ENCODE data around the gene KCNAB1. TPM values are rescaled to one million over a fixed set of nuclear protein-coding genes. Genes with fewer than 3 reads are reported as not detected.
A peak's percentile ranks its signal among the peaks of the same experiment; 100 is the strongest.

Gene KCNAB1
- total and polyA plus RNA-seq, 2 donors (not counting 3 experiments of a cell fraction or from before 2014, with no cell fraction given) = 0.21 TPM; not detected in 1

- no peak for FAIRE-seq
- TF ChIP-seq EZH2 (IDR thresholded peaks at IDR 0.05; ENCODE audit: borderline replicate concordance, low read depth, low read length, severe bottlenecking) (no peak), POLR2A (IDR thresholded peaks at IDR 0.05; ENCODE audit: low read depth, low read length) (no peak)
- no peaks in the 10 kb centered on the region for H3K9me1 ChIP-seq (replicated peaks; ENCODE audit: control insufficient read depth, extremely low read depth, insufficient read depth, low read length)
- H3K4me1 ChIP-seq (ENCODE audit: control insufficient read depth, extremely low read depth, insufficient read depth, low read length) = no peaks in the 10 kb centered on the region
- H3K9ac ChIP-seq (replicated peaks; ENCODE audit: extremely low read depth, insufficient read depth, low read length) = no peak overlapping the region
- no peaks in the 10 kb centered on the region for H3K79me2 ChIP-seq (ENCODE audit: control insufficient read depth, insufficient read depth, low read length)
- no peak overlapping the region for H3K4me2 ChIP-seq (ENCODE audit: insufficient read depth, low read length)
- ChIA-PET CTCF (interaction anchor here (1.2 to 9.3 kb wide), 20 partner anchors 14 to 756 kb away, joined by 3 to 424 read pairs (median 10); no protein-coding TSS in a partner anchor), POLR2A (no interaction called here)
- no peak overlapping the region for H3K27ac ChIP-seq (ENCODE audit: insufficient read depth, low read depth, low read length)
- H3K27me3 ChIP-seq (ENCODE audit: control insufficient read depth in 2 of 2, insufficient read depth in 2 of 2, low read length in 2 of 2) = no peaks in the 10 kb centered on the region
- intact Hi-C loops (cut with micrococcal nuclease) = loop anchor here (5.0 kb wide), 1 partner anchor 756 kb away; no protein-coding TSS in a partner anchor
- no peaks in the 10 kb centered on the region for H3K36me3 ChIP-seq (ENCODE audit: control insufficient read depth in 2 of 2, extremely low read depth in 1 of 2, insufficient read depth in 2 of 2, low read length in 2 of 2)
- no peak for DNase-seq (ENCODE audit: low read depth, low spot score)
- BruUV-seq (replicated peaks) = no TSS peak
- H2AFZ ChIP-seq (ENCODE audit: low read depth, low read length) = no peak overlapping the region
- H3K4me3 ChIP-seq (replicated peaks in 1 of 3; ENCODE audit: insufficient read depth in 1 of 3, low read depth in 1 of 3, low read length in 3 of 3) = no peak overlapping the region
- no peaks in the 10 kb centered on the region for H3K9me3 ChIP-seq (replicated peaks; ENCODE audit: control insufficient read depth, insufficient read depth, low read length)
- H4K20me1 ChIP-seq (replicated peaks; ENCODE audit: control insufficient read depth, extremely low read depth, insufficient read depth, low read length) = no peaks in the 10 kb centered on the region
- dilution Hi-C loops (cut with MboI; ENCODE audit: extremely low pct_ligation_motif_present, low sequenced_read_pairs) = no loop called here
Measured at GRCh38 chr3:156381253-156381652, 260.9 kb downstream of the KCNAB1 start.

GRCh38 chr3:156382458-156383346, 262.3 kb downstream of the KCNAB1 start:
- POLR2A ChIA-PET = interaction anchor here (1.3 kb wide), 1 partner anchor 208 kb away, joined by 4 read pairs; no protein-coding TSS in a partner anchor
- intact Hi-C loops (cut with micrococcal nuclease) = loop anchor here (1.0 to 5.0 kb wide), 4 partner anchors 127 to 755 kb away; no protein-coding TSS in a partner anchor
- Histone ChIP-seq H3K4me2 (ENCODE audit: insufficient read depth, low read length) (no peak overlapping the region), H3K4me1 (ENCODE audit: control insufficient read depth, extremely low read depth, insufficient read depth, low read length) (no peaks in the 10 kb centered on the region), H3K36me3 (ENCODE audit: control insufficient read depth in 2 of 2, extremely low read depth in 1 of 2, insufficient read depth in 2 of 2, low read length in 2 of 2) (no peaks in the 10 kb centered on the region), H3K4me3 (replicated peaks in 1 of 3; ENCODE audit: insufficient read depth in 1 of 3, low read depth in 1 of 3, low read length in 3 of 3) (no peak overlapping the region), H3K27ac (ENCODE audit: insufficient read depth, low read depth, low read length) (no peak overlapping the region), H3K9me1 (replicated peaks; ENCODE audit: control insufficient read depth, extremely low read depth, insufficient read depth, low read length) (no peaks in the 10 kb centered on the region), H3K79me2 (ENCODE audit: control insufficient read depth, insufficient read depth, low read length) (no peaks in the 10 kb centered on the region), H2AFZ (ENCODE audit: low read depth, low read length) (no peak overlapping the region), H3K9me3 (replicated peaks; ENCODE audit: control insufficient read depth, insufficient read depth, low read length) (no peaks in the 10 kb centered on the region), H3K9ac (replicated peaks; ENCODE audit: extremely low read depth, insufficient read depth, low read length) (no peak overlapping the region), H4K20me1 (replicated peaks; ENCODE audit: control insufficient read depth, extremely low read depth, insufficient read depth, low read length) (no peaks in the 10 kb centered on the region), H3K27me3 (ENCODE audit: control insufficient read depth in 2 of 2, insufficient read depth in 2 of 2, low read length in 2 of 2) (no peaks in the 10 kb centered on the region)
- no TSS peak for BruUV-seq (replicated peaks)
- DNase-seq (ENCODE audit: low read depth, low spot score) = peak; percentile 49
- no peak for TF ChIP-seq MYC (IDR thresholded peaks at IDR 0.05; ENCODE audit: low read depth, low read length)
- TF ChIP-seq CTCF (IDR thresholded peaks at IDR 0.05; ENCODE audit: extremely low read depth in 1 of 2, insufficient read depth in 1 of 2, low read depth in 1 of 2, low read length in 2 of 2) = peak; percentile 76 to 84
- dilution Hi-C loops (cut with MboI; ENCODE audit: extremely low pct_ligation_motif_present, low sequenced_read_pairs) = no loop called here
- CTCF ChIA-PET = interaction anchor here (0.6 to 9.3 kb wide), 63 partner anchors 9 to 755 kb away, joined by 3 to 424 read pairs (median 4); no protein-coding TSS in a partner anchor
- FAIRE-seq = peak; percentile 67

Measured in endothelial cell of umbilical vein (primary cell).